ENCODE results near the gene EIF3D.

The EIF3D gene

DNA sequence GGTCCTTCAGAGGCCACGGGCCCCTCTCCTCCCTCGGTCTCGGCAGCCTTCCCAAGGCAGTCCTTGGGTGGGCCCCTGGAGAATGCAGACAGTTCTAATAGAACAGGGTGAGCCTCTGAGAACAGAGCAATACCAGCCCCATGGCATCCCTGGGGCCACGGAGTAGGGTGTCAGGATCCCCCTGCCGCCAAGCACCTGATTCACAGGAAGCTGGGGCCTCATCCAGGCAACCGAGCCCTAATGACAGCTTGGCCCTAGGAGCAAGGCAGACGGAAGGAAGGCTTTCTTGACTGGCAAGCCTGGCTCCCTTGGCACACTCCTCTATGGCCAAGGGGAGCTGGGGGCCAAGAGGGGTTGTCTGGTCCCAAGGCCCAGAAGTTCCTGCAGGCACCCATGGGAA, 62.7 kb downstream of the EIF3D start:
- DNase-seq (ENCODE audit: low spot score), result no peak

DNA sequence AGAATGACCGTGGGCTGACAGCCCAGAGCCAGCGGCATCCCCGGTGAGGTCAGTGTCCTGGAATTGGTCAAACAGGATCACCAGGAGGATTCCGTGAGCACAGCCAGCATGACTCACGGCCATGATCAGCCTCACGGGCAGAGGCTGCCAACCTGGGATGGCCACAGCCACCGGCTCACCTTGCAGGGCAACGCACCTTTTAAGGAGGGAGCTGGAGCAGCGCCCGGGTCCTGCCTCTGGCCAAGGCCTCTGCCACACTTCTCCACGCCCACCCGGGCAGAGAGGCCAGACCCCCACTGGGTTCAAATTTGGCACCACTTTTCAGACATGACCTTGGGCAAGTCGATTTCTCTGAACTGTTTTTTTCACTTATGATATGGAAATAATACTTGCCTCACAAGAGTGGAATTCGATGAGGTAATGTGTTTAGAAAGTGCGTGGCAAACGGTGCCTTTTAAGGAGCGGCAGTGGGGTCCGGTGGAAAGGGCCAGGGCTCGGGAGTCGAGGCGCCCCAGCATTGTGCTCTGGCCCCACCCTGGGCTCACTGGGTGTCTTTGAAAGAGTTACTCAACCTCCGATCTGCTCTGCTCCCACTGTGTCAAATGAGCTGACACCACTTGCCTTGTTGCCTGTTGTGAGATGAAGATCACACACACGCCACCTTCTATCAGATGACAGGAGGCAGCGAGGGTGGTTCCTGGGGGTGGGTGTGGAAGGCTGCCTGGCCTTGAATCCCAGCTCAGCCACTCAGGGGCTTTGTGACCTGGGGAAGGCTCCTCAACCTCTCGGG, 63.5 kb downstream of the EIF3D start:
- peak; percentile 92 for DNase-seq (ENCODE audit: low spot score)

DNA sequence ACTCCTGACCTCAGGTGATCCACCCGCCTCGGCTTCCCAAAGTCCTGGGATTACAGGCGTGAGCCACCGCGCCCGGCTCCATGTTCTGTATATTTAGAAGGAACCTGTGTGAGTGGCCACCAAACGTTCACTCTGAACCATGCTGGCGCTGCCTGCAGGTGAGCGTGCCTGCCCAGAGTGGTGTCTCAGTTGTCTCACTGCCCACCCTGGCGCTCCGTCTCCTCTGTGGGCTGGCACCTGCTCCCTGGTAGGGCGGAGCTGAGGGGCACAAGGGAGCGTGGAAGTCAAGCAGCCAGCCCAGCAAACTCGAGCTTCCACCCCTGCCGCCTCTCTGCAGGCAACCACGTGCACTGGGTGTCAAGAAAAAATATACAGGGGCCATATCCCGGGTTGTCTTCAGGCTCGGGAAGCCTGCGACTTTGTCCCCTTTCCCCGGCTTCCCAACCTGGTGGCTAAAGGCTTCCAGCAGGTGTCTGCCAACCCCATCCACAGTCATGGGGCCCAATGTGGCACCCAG, 64.2 kb downstream of the EIF3D start:
- no peak for DNase-seq (ENCODE audit: low spot score)

DNA sequence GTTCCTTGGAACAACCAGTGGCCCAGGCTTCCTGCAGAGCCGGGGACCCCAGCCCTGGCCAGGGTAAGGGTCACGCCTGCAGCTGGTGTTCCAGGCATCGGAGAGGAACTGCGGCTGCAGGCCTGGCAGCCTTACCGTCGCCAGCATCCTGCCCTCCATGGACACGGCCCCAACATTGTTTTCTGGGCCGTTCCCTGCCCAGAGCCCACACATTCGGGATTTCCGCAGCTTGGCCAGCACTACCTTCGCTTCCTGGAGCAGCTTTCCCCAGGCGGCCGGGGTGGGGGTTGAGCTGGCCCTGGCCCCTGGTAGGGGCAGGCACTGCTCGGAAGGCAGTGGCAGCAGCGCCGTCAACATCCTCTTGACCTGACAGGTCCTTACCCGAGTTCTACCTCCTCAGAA, 65.2 kb downstream of the EIF3D start:
- DNase-seq (ENCODE audit: low spot score), result no peak

DNA sequence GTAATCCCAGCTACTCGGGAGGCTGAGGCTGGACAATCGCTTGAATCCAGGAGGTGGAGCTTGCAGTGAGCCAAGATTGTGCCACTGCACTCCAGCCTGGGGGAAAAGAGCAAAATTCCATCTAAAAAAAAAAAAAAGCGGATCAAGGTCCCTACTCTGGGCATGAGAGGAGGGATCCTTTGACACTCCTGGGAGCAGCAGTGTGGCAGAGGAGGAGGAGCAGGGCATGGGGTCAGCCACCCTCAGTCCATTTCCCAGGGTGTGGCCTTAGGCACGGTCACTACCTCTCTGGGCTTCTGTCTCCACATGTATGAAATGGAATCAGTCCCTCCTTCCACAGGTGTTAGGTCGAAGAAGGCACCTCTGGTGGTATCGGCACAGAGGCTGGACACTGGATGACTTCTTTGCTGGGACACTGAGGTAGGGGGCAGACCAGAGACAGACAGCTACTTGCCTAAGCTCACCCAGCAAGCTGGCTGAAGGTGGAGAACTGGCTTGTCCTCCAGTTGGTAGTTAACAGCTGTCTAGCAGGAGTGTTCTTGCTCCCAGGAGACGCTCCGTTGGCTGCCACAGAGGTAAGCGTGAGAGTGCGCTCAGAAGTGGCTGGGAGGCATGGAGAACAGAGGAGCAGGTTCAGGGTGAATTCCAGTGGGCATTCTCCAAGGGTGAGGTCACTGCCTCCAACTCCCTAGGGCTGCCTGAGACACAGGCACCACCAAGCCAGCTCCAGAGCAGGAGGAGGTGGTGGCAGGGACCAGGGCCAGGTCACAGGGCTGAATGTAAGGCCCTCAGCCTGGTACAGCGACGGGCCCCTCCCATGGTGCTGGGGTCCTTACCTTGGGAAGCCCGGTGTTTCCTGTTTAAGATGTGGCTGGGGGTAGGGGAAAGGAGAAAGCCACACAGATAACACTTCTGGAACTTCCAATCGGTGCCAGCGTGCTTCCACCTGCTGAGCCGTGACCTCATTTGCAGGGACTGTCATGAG, 67.0 kb downstream of the EIF3D start:
- DNase-seq (ENCODE audit: low spot score), result peak; percentile 96
